ENCODE measurements around the gene LLGL2. TPM values are rescaled to one million over a fixed set of nuclear protein-coding genes. Genes with fewer than 3 reads are reported as not detected.

Gene LLGL2
- total RNA-seq = 47.7 and 48.8 TPM in 2 replicates

GRCh38 chr17:75524970-75525805 is at the start of gene LLGL2:
Gene LLGL2, plus strand, starts transcription at chr17:75525697. Its CDS starts 17,730 bp downstream, at chr17:75543427.

GRCh38 chr17:75515496-75516254 is 9.8 kb upstream of the LLGL2 start, which contains the start of gene CASKIN2:
Gene CASKIN2, minus strand, starts transcription at chr17:75515537. Its CDS starts 1,733 bp downstream, at chr17:75513804.

GRCh38 chr17:75516255-75516618 is 9.3 kb upstream of the LLGL2 start, which contains the start of gene TSEN54:
Gene TSEN54, plus strand, starts transcription at chr17:75516528. Its CDS starts 33 bp downstream, at chr17:75516561.

GRCh38 chr17:75587675-75588595 is 62.4 kb downstream of the LLGL2 start, which contains the start of gene MYO15B:
Gene MYO15B, plus strand, starts transcription at chr17:75587800. Its CDS starts 258 bp downstream, at chr17:75588058.

Other genes with a start within 250 kb of the LLGL2 start
- gene SLC25A19, start 236.3 kb upstream of the LLGL2 start, total RNA-seq = 10.1 and 12.5 TPM in 2 replicates
- 69.3 and 120 TPM in 2 replicates for gene GRB2, start 120.0 kb upstream of the LLGL2 start, total RNA-seq
- 42.2 and 54.5 TPM in 2 replicates for gene TMEM94, start 69.1 kb upstream of the LLGL2 start, total RNA-seq
- gene CASKIN2, start 10.2 kb upstream of the LLGL2 start, total RNA-seq = 10.4 and 15.6 TPM in 2 replicates
- gene TSEN54, start 9.2 kb upstream of the LLGL2 start, total RNA-seq = 29.6 and 43.5 TPM in 2 replicates
- gene MYO15B, start 62.1 kb downstream of the LLGL2 start, total RNA-seq = 0.07 and 0.65 TPM in 2 replicates
- 2.4 and 2.6 TPM in 2 replicates for gene SMIM5, start 107.7 kb downstream of the LLGL2 start, total RNA-seq
- gene RECQL5, start 141.5 kb downstream of the LLGL2 start, total RNA-seq = 15.7 and 22.9 TPM in 2 replicates
- gene SAP30BP, start 141.6 kb downstream of the LLGL2 start, total RNA-seq = 37.0 and 56.6 TPM in 2 replicates
- 757 and 873 TPM in 2 replicates for gene ITGB4, start 195.8 kb downstream of the LLGL2 start, total RNA-seq
- gene GALK1, start 239.5 kb downstream of the LLGL2 start, total RNA-seq = 28.9 and 35.3 TPM in 2 replicates